Measurements from ENCODE around the gene KIAA0586. TPM values are rescaled to one million over a fixed set of nuclear protein-coding genes. Genes with fewer than 3 reads are reported as not detected.
"Not testable (repeated sequence)": the region's sequence is repeated elsewhere in the genome, so short reads cannot be mapped to it uniquely, and the experiment has no call there.

Gene KIAA0586
- total and polyA plus RNA-seq, 9 of the 15 experiments (the other 6 are each of a cell fraction or from before 2014, with no cell fraction given) = 11.2 to 30.9 (median 22.6) TPM

- TF ChIP-seq BCLAF1 (IDR thresholded peaks at IDR 0.05; ENCODE audit: borderline replicate concordance in 1 of 2, control insufficient read depth in 1 of 2, low read depth in 2 of 2, low read length in 1 of 2) (no peak), CSDE1 (IDR thresholded peaks at IDR 0.05) (no peak)
Measured at GRCh38 chr14:58587271-58587670, 159.8 kb downstream of the KIAA0586 start (continued).

- not testable (repeated sequence) for ATAC-seq
Measured at GRCh38 chr14:58588321-58588720, 160.8 kb downstream of the KIAA0586 start.

More at GRCh38 chr14:58588321-58588720, 160.8 kb downstream of the KIAA0586 start:
- H3K9me1 ChIP-seq (ENCODE audit: control insufficient read depth, insufficient read depth, low read length); BruUV-seq (replicated peaks); FAIRE-seq; H3K9me3 ChIP-seq (replicated peaks; ENCODE audit: control insufficient read depth, insufficient read depth, low read depth, low read length); H3K36me3 ChIP-seq (ENCODE audit: control insufficient read depth, insufficient read depth, low read length); H3K4me1 ChIP-seq (replicated peaks in 1 of 2; ENCODE audit: control insufficient read depth in 2 of 2, insufficient read depth in 2 of 2, low read length in 2 of 2); H3K27ac ChIP-seq (ENCODE audit: extremely low read depth, low read depth, low read length); CTCF ChIA-PET (ENCODE audit: low intra/inter-chr PET ratio); H4K20me1 ChIP-seq (replicated peaks; ENCODE audit: control insufficient read depth, insufficient read depth, low read length); POLR2A ChIA-PET; H3K4me3 ChIP-seq; intact Hi-C loops (cut with micrococcal nuclease); H3K79me2 ChIP-seq (ENCODE audit: control insufficient read depth, insufficient read depth, low read length); H3K4me2 ChIP-seq (ENCODE audit: insufficient read depth, low read length); in situ Hi-C loops (cut with MboI); H2AFZ ChIP-seq (ENCODE audit: low read depth, low read length); H3K27me3 ChIP-seq (ENCODE audit: control insufficient read depth in 2 of 2, insufficient read depth in 2 of 2, low read length in 2 of 2); DNase-seq (ENCODE audit: extremely low read depth in 1 of 4, low spot score in 3 of 4); H3K9ac ChIP-seq (ENCODE audit: insufficient read depth in 1 of 2, low read depth in 2 of 2, low read length in 2 of 2): not testable (repeated sequence)
- no CpG with 5 or more reads among the region's 18 CpGs for WGBS (ENCODE audit: insufficient coverage, low coverage, missing lambda C conversion rate)
